HG03097 (cell line): ENCODE data around the gene ZNF382.

Experiments used
- ATAC-seq: cut with Tn5 transposase; IDR thresholded peaks from one replicate; pipeline ENCODE4 v1.9.1; 2021; ENCODE audit not compliant: unreplicated experiment, low FRiP score

Gene ZNF382

DNA sequence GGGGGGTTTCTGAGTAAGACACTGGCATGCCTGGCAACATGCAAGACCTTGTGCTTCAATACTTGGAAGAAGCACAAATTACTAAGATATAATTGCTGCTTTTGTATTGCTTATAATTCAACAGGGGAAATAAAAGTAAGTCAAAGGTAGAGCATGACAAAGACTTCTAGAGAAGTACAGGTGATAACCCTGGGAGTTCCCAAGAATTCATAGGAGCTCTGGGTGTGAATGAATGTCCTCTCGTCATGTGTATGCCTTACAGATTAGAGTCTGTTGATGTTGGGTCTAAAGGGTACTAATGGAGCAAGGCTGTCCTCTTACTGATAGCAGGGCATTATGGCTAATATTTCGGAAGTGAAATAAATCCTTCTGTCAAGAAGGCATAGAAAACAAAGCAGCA is 69.1 kb downstream of the ZNF382 start:
- ATAC-seq = no peak

DNA sequence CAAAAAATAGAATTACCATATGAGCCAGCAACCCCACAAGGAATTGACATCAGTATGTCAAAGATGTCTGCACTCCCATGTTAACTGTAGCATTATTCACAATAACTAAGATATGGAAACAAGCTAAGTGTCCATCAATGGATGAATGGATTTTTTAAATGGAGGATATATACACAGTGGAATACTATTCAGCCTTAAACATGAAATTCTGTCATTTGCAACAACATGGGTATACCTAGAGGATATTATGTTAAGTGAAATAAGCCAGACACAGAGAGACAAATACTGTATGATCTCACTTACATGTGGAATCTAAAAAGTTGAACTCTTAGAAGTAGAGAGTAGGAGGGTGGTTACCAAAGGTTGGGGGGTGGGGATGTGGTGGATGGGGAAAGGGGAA is 74.3 kb downstream of the ZNF382 start:
- ATAC-seq = no peak
